ENCODE results near the gene DACT3. TPM values are rescaled to one million over a fixed set of nuclear protein-coding genes. Genes with fewer than 3 reads are reported as not detected.

Gene DACT3
- total RNA-seq, 1 donor from 2014 or later = 18.3 TPM

DNA sequence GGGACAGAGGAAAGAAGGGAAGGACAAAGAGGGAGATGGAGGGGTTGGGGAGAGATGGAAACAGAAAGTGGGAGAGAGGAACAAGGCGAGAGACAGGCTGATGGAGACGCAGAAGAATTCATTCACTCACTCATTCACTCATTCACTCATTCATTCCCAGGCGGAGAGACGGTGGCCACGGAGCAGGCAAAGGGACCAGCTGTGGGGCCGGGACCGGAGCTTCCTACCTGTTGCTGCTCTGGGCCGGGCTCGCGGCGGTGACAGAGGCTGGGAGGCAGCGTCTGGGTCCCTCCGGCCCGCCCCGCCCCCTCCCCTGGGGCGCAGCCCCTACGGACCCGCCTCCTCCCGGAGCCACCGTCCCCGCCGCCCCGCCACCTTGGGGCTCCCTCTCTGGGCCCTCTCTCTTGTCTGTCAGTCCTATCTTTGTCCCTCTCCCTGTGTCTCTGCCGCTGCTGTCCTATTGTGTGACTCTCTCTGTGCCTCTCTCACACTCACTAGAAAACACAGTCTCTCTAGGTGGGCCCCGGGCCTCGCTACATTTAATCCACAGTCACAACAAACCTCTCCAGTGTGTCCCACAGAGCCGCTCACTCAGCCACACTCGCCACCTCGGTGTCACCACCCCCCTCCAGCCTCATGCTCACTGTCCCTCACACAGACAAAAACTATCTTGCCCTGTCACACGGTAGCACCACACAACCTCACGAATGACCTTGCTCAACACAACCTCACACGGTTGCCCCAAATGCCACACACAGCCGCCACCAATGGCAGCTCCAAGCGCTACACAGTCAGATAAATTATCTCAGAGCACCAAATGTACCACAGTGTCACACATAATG lies 24.8 kb downstream of the DACT3 start, which contains the start of gene GNG8:
Gene GNG8, minus strand, starts transcription at position 283 of the 842 bp plus-strand sequence. CDS start 1,520 bp downstream, outside the sequence.
- H3K27me3 ChIP-seq (ENCODE audit: low read depth) = peaks cover 48% of the 10 kb centered on the region
- no peaks in the 10 kb centered on the region for H3K36me3 ChIP-seq
- peaks cover 38% of the 10 kb centered on the region for H3K4me1 ChIP-seq
- no peaks in the 10 kb centered on the region for H3K9me3 ChIP-seq (replicated peaks)
- no peak for DNase-seq
- H3K27ac ChIP-seq (replicated peaks) = no peak within 1 kb of the TSS
- TF ChIP-seq CTCF (IDR thresholded peaks at IDR 0.05; ENCODE audit: borderline replicate concordance) = no peak
- H3K4me3 ChIP-seq = no peak within 1 kb of the TSS
- intact Hi-C loops (cut with micrococcal nuclease) = no loop called here

- TF ChIP-seq CTCF (IDR thresholded peaks at IDR 0.05; ENCODE audit: borderline replicate concordance) = no peak
- peak overlapping the region; percentile 58 for H3K4me3 ChIP-seq
- no peak for DNase-seq
- H3K4me1 ChIP-seq = peaks cover 45% of the 10 kb centered on the region
- H3K36me3 ChIP-seq = no peaks in the 10 kb centered on the region
- no peak overlapping the region for H3K27ac ChIP-seq (replicated peaks)
- peaks cover 34% of the 10 kb centered on the region for H3K27me3 ChIP-seq (ENCODE audit: low read depth)
- intact Hi-C loops (cut with micrococcal nuclease) = no loop called here
- no peaks in the 10 kb centered on the region for H3K9me3 ChIP-seq (replicated peaks)
These were observed 26.2 kb downstream of the DACT3 start for GRCh38 chr19:46634656-46635218.

- intact Hi-C loops (cut with micrococcal nuclease) = no loop called here
- Histone ChIP-seq H3K27ac (replicated peaks) (no peak overlapping the region), H3K9me3 (replicated peaks) (no peaks in the 10 kb centered on the region), H3K36me3 (no peaks in the 10 kb centered on the region), H3K4me1 (peaks cover 45% of the 10 kb centered on the region), H3K4me3 (peak overlapping the region; percentile 58), H3K27me3 (ENCODE audit: low read depth) (peaks cover 30% of the 10 kb centered on the region)
- no peak for TF ChIP-seq CTCF (IDR thresholded peaks at IDR 0.05; ENCODE audit: borderline replicate concordance)
- peak; percentile 65 for DNase-seq
These were observed 26.8 kb downstream of the DACT3 start for GRCh38 chr19:46634045-46634655.

DNA sequence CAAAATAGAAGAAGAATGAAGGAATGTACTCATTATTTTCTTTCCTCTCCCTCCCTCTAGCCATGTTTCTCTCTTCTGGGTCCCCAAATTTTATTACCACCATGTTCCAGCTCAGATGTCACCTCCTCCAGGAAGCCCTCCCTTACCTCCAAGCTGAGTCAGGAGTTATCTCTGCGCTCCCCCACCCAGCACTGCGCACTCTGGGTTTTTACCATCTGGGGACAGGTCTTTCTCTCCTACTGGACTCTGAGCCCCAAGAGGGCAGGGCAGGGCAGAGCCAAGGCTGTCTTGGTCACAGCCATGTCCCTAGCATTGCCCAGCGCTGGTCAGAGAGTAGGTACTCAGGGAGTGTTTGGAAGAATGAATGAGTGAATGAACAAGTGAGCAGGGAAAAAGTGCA lies 27.9 kb downstream of the DACT3 start:
- Histone ChIP-seq H3K27me3 (ENCODE audit: low read depth) (peaks cover 30% of the 10 kb centered on the region), H3K36me3 (no peaks in the 10 kb centered on the region), H3K9me3 (replicated peaks) (no peaks in the 10 kb centered on the region), H3K4me1 (peaks cover 35% of the 10 kb centered on the region), H3K27ac (replicated peaks) (no peak overlapping the region), H3K4me3 (no peak overlapping the region)
- DNase-seq = no peak
- intact Hi-C loops (cut with micrococcal nuclease) = no loop called here
- TF ChIP-seq CTCF (IDR thresholded peaks at IDR 0.05; ENCODE audit: borderline replicate concordance) = no peak

DNA sequence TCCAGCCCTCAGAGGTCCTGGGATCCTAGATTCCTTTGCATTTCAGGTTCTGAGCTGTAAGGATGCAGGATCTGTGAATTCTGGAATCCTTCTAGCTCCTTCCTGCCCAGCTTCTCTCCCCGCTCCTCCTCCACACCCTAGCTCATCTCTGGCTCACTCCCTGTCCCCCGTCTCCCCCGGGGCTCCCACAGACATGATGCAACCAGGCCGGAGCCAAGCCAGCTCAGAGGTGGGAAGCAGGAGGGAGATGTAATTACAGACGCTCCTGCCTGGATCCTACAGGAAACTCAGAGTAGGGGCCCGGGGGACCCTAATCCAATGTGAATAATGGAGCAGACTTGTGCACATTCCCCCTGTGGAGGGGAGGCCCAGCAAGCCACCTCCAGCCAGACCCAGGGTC lies 29.5 kb downstream of the DACT3 start:
- DNase-seq = peak; percentile 67
- Histone ChIP-seq H3K9me3 (replicated peaks) (no peaks in the 10 kb centered on the region), H3K27me3 (ENCODE audit: low read depth) (peaks cover 30% of the 10 kb centered on the region), H3K4me3 (no peak overlapping the region), H3K36me3 (no peaks in the 10 kb centered on the region), H3K4me1 (peaks cover 40% of the 10 kb centered on the region), H3K27ac (replicated peaks) (peak overlapping the region; percentile 27)
- TF ChIP-seq CTCF (IDR thresholded peaks at IDR 0.05; ENCODE audit: borderline replicate concordance) = no peak
- intact Hi-C loops (cut with micrococcal nuclease) = no loop called here

Measured in left ventricle myocardium inferior (tissue), 1 donor.